Measurements from ENCODE around the gene TOGARAM1.
A peak's percentile ranks its signal among the peaks of the same experiment; 100 is the strongest.

TOGARAM1 gene

GRCh38 chr14:44961554-44962333 is at the start of gene TOGARAM1, which contains the start of gene KLHL28:
Gene TOGARAM1, plus strand, starts transcription at chr14:44962190. Its CDS starts 232 bp downstream, at chr14:44962422.
Gene KLHL28, minus strand, starts transcription at chr14:44961947. Its CDS starts 16,019 bp downstream, at chr14:44945928.
- in situ Hi-C loops (cut with MboI; ENCODE audit: low pct_unique_long_range_greater_than_20kb, low sequenced_read_pairs): no loop called here
- DNase-seq: peak; percentile 99

GRCh38 chr14:44914849-44915248 is 47.1 kb upstream of the TOGARAM1 start:
- in situ Hi-C loops (cut with MboI; ENCODE audit: low pct_unique_long_range_greater_than_20kb, low sequenced_read_pairs): loop anchor here (25.0 kb wide), 1 partner anchor 347 kb away; the partner anchor contains the start of gene MIS18BP1
- no peak for DNase-seq

- DNase-seq: no peak
- in situ Hi-C loops (cut with MboI; ENCODE audit: low pct_unique_long_range_greater_than_20kb, low sequenced_read_pairs): no loop called here
Measured at GRCh38 chr14:44928793-44929192, 33.2 kb upstream of the TOGARAM1 start.

GRCh38 chr14:44935155-44935554 is 26.8 kb upstream of the TOGARAM1 start:
- in situ Hi-C loops (cut with MboI; ENCODE audit: low pct_unique_long_range_greater_than_20kb, low sequenced_read_pairs): no loop called here

GRCh38 chr14:44937547-44937946 is 24.4 kb upstream of the TOGARAM1 start:
- no peak for DNase-seq
- in situ Hi-C loops (cut with MboI; ENCODE audit: low pct_unique_long_range_greater_than_20kb, low sequenced_read_pairs): no loop called here

More at GRCh38 chr14:44935155-44935554, 26.8 kb upstream of the TOGARAM1 start:
- no peak for DNase-seq

- in situ Hi-C loops (cut with MboI; ENCODE audit: low pct_unique_long_range_greater_than_20kb, low sequenced_read_pairs): no loop called here
- no peak for DNase-seq
Measured at GRCh38 chr14:44940211-44940610, 21.8 kb upstream of the TOGARAM1 start.

- DNase-seq: no peak
- in situ Hi-C loops (cut with MboI; ENCODE audit: low pct_unique_long_range_greater_than_20kb, low sequenced_read_pairs): no loop called here
Measured at GRCh38 chr14:44940944-44941343, 21.0 kb upstream of the TOGARAM1 start.

GRCh38 chr14:44941591-44941990 is 20.4 kb upstream of the TOGARAM1 start:
- in situ Hi-C loops (cut with MboI; ENCODE audit: low pct_unique_long_range_greater_than_20kb, low sequenced_read_pairs): no loop called here
- DNase-seq: no peak

GRCh38 chr14:44942436-44942835 is 19.6 kb upstream of the TOGARAM1 start:
- in situ Hi-C loops (cut with MboI; ENCODE audit: low pct_unique_long_range_greater_than_20kb, low sequenced_read_pairs): no loop called here
- no peak for DNase-seq

GRCh38 chr14:44944107-44944506 is 17.9 kb upstream of the TOGARAM1 start:
- in situ Hi-C loops (cut with MboI; ENCODE audit: low pct_unique_long_range_greater_than_20kb, low sequenced_read_pairs): no loop called here
- DNase-seq: no peak

GRCh38 chr14:44945264-44945663 is 16.7 kb upstream of the TOGARAM1 start:
- in situ Hi-C loops (cut with MboI; ENCODE audit: low pct_unique_long_range_greater_than_20kb, low sequenced_read_pairs): no loop called here
- DNase-seq: no peak

- in situ Hi-C loops (cut with MboI; ENCODE audit: low pct_unique_long_range_greater_than_20kb, low sequenced_read_pairs): no loop called here
- DNase-seq: no peak
Measured at GRCh38 chr14:44951051-44951450, 10.9 kb upstream of the TOGARAM1 start.

- in situ Hi-C loops (cut with MboI; ENCODE audit: low pct_unique_long_range_greater_than_20kb, low sequenced_read_pairs): no loop called here
- no peak for DNase-seq
Measured at GRCh38 chr14:44952391-44953110, 9.4 kb upstream of the TOGARAM1 start.

GRCh38 chr14:44954750-44955149 is 7.2 kb upstream of the TOGARAM1 start:
- in situ Hi-C loops (cut with MboI; ENCODE audit: low pct_unique_long_range_greater_than_20kb, low sequenced_read_pairs): no loop called here
- no peak for DNase-seq

- in situ Hi-C loops (cut with MboI; ENCODE audit: low pct_unique_long_range_greater_than_20kb, low sequenced_read_pairs): no loop called here
- no peak for DNase-seq
Measured at GRCh38 chr14:44955528-44955927, 6.5 kb upstream of the TOGARAM1 start.

GRCh38 chr14:44956866-44957265 is 5.1 kb upstream of the TOGARAM1 start:
- in situ Hi-C loops (cut with MboI; ENCODE audit: low pct_unique_long_range_greater_than_20kb, low sequenced_read_pairs): no loop called here
- no peak for DNase-seq

GRCh38 chr14:44959538-44959937 is 2.5 kb upstream of the TOGARAM1 start:
- DNase-seq: no peak
- in situ Hi-C loops (cut with MboI; ENCODE audit: low pct_unique_long_range_greater_than_20kb, low sequenced_read_pairs): no loop called here

GRCh38 chr14:44960146-44960545 is 1.8 kb upstream of the TOGARAM1 start:
- in situ Hi-C loops (cut with MboI; ENCODE audit: low pct_unique_long_range_greater_than_20kb, low sequenced_read_pairs): no loop called here
- peak; percentile 40 for DNase-seq

GRCh38 chr14:44960646-44961045 is 1.3 kb upstream of the TOGARAM1 start:
- DNase-seq: no peak
- in situ Hi-C loops (cut with MboI; ENCODE audit: low pct_unique_long_range_greater_than_20kb, low sequenced_read_pairs): no loop called here

GRCh38 chr14:44961151-44961553 is 838 bp upstream of the TOGARAM1 start:
- DNase-seq: peak; percentile 73
- in situ Hi-C loops (cut with MboI; ENCODE audit: low pct_unique_long_range_greater_than_20kb, low sequenced_read_pairs): no loop called here

Data from KBM-7 (cell line).